ENCODE data around the gene CFAP299.
"Not testable (repeated sequence)": the region's sequence is repeated elsewhere in the genome, so short reads cannot be mapped to it uniquely, and the experiment has no call there.

Gene CFAP299

GRCh38 chr4:80393246-80393969 lies 57.9 kb downstream of the CFAP299 start:
- DNase-seq, result no peak

DNA sequence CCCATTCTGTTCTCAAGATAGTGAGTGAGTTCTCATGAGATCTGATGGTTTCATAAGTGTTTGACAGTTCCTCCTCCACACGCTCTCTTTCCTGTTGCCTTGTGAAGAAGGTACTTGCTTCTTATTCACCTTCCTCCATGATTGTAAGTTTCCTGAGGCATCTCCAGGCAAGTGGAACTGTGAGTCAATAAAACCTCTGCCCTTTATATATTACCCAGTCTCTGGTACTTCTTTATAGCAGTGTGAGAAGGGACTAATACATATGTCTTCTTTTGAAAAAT lies 58.4 kb downstream of the CFAP299 start:
- DNase-seq, result no peak

DNA sequence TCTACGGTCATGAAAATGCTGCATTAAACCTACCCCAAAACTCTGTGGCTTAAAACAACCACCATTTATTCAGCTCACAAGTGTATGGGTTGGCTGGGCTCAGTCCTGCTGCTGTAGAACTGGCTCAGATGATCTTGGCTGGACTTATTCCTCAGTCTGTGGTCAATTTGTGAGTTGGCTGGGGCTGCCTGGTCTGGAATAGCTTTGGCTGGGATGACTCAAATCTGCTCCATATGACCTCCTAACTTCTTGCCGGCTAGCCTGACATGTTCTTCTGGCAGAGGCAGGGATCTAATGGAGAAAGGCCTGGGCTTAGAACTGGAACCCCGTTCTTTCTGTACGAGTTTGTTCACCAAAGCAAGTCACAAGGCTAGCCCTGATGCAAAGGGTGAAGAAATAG lies 71.7 kb downstream of the CFAP299 start:
- no peak for DNase-seq

- DNase-seq, result no peak
Measured at GRCh38 chr4:80409809-80410208, 74.3 kb downstream of the CFAP299 start.

DNA sequence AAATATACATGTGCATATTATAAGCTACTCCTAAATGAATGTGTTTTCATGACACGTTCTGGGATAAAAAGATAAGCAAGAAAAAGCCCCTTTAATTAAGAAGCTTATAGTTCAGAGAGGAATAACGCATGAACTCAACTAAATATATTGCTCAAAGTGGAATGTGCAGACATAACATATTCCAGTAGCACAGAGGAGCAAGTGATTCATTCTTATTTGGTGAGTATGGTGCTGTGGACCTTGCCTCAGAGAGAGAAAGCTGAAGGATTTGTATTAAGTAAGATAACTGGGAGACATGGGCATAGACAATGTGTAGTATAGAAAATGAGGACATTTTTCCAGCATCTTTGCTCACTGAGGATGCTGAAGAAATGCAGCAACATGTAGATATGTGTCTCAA lies 76.8 kb downstream of the CFAP299 start:
- no peak for DNase-seq

GRCh38 chr4:80413086-80413485 lies 77.6 kb downstream of the CFAP299 start:
- DNase-seq, result no peak

- DNase-seq, result no peak
Measured at GRCh38 chr4:80417019-80417418, 81.5 kb downstream of the CFAP299 start.

DNA sequence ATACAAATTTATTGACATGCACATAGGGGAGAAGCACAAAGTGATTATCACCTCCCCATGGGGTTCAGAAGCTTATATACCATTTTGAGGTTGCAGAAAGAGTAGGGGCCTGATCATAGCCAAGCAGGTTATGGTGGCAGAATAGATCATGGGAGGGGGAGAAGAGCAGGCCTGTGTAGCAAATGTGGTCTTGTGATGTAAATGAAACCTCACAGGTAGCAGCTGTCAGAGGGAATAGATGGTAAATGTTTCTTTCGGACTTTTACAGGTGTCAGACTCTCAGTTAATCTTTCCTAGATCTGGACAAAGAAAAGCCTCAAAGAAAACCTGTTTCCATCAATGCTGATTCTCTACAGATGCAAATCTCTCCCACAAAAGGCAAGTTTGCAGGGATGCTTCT lies 84.4 kb downstream of the CFAP299 start:
- no peak for DNase-seq

DNA sequence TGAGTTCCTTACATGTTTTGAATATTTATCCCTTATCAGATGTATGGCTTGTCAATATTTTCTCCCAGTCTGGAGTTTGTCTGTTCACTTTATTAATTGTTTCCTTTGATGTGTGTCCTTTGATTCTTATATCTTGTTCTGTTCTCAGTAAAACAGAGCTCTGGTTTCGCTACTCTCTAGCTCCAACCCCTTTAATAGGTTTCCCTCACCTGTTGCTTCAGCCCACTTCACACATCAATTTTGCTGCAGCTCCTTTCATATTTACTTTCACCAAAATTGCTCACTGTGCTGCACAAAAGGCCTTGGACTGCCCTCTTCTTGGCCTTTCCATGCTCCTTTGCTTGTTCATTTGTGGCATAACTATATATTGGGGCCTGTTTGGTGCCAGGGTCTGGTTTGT lies 85.1 kb downstream of the CFAP299 start:
- no peak for DNase-seq

DNA sequence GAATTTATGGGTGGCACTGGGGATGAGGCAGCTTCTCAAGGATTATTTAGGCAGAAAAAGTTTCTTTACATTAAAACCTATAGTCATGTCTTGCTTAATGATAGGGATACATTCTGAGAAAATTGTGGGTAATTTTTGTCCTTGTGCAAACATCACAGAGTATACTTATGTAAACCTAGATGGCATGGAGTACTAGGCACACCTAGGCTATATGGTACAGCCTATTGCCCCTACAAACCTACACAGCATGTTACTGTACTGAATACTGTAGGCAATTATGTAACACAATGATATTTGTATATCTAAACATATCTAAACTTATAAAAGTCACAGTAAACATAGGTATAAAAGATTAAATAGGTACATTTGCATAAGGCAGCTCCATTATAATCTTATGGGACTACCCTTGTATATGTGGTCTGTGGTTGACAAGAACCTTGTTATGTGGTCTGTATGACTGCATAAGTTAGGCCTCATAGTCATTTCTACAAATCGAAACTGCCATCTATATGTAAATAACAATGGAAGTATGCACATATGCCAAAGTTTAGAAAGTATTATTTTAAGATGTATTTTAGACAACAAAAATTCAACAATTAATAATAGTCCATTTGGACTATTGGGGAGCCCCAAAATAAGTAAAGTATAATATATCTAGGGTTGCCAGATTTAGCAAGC lies 87.3 kb downstream of the CFAP299 start:
- DNase-seq, result no peak

DNA sequence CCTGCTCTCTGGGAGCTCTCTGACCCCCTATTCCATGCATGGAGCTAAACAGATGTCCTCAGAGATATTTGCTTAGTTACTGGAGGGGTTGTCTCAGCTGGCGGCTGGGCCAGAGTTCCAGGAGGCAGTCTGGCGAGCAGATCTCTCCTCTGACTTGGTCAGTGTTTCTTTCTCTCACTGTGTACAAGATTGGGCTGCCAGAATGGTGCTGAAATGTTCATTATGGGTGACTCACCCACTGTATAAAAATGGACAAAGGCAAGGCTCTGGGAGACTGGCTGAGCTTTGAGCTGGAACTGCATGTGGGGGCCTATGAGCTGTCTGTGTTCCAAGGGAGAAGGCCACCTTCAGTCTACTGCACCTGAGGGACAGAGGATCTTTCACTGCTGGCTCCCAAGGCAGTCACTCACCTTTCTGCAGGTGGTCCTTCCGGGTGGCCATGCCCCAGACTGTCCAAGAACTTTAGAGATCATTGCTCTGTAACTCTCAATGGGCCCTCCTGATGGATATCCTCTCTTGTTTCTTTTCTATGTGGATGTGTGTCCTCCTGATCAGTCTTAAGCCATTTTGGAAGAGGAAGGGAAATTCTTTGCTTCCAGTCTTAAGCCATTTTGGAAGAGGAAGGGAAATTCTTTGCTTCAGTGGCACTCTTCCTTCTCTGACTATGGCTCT lies 88.2 kb downstream of the CFAP299 start:
- DNase-seq, result no peak

DNA sequence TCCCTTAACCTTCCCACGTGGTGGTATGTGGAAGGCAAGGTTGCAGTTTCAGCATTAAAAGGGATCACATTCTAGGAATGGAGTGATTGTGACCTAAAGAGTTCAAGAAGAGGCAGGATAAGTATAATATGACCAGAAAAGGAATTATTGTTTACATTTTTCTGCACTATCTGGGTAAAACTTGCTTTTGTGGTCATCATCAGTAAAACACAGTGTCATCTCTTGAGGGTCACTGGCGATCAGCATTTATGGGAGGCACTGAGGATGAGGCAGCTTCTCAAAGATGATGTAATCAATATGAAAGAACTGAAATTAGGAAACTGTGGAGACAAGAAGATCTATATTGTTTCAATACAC lies 88.7 kb downstream of the CFAP299 start:
- no peak for DNase-seq

GRCh38 chr4:80425124-80426100 lies 89.9 kb downstream of the CFAP299 start:
- DNase-seq, result no peak

GRCh38 chr4:80431203-80431965 lies 95.9 kb downstream of the CFAP299 start:
- DNase-seq, result no peak

DNA sequence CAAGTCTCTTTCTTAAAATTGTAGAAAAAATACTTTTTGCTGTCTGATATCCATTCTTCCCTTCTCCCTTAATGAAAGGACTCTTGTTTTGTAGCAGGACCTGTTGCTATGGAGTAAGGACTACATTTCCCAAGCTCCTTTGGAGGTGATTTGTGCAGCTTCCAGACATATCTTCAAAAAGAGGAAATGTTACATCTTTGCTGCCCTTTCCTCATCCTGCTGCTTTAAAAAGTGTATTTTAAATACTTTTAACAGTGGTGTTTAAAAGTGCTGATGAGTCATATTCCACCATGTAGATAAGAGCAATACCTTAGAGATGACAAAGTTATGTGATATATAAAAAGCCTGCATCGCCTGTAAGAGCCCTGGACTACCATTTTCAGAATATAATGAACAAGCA lies 98.7 kb downstream of the CFAP299 start:
- no peak for DNase-seq

DNA sequence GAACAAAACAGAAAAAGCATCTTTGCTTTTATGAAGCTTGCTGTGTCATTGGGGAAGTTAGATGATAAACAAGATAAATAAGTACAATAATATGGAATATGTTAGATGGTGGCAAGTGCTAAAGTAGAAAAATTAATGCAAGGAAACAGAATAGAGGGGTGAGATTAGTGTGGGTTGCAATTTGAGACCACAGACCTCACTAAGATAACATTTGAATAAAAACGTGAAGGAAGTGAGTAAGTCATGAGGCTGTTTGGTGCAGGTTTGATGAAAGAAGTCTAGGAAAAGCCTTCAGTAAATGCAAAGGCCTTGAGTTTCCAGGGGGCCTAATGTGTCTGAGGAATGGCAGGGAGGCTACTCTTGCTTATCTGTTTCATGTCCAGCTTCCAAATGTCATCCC lies 102.5 kb downstream of the CFAP299 start:
- DNase-seq, result no peak

GRCh38 chr4:80439294-80440061 lies 103.9 kb downstream of the CFAP299 start:
- not testable (repeated sequence) for DNase-seq

DNA sequence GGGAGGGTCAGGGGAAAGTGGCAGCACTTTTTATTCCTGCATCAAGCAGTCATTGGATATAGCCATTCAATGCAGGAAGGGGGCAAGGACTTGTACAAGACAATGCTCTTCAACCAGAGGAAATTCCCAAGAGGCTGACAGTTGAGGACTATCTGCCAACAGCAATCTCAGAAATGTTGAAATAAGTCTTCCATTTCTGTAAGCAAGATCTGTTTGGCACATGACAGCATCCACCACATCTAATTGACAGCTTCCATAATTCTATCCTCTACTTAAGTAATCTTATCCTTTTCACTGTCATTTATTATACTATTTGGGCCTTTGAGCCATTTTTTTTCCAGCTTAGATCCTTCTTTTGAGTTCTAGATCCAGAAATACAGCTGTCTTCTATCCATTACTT lies 110.7 kb downstream of the CFAP299 start:
- no peak for DNase-seq

- DNase-seq, result no peak
Measured at GRCh38 chr4:80446664-80447063, 111.1 kb downstream of the CFAP299 start.

DNA sequence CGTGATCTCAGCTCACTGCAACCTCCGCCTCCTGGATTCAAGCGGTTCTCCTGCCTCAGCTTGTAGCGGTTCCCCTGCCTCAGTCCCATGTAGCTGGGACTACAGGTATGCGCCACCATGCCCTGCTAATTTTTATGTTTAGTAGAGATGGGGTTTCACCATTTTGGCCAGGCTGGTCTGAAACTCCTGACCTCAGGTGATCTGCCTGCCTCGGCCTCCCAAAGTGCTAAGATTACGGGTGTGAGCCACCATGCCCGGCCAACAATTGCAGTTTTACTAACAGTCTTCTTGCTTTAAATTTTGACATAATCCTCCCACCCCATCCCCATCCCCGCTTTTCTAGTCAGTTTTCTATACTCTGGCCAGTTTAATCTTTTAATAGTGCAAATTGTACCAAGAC lies 112.0 kb downstream of the CFAP299 start:
- no peak for DNase-seq

DNA sequence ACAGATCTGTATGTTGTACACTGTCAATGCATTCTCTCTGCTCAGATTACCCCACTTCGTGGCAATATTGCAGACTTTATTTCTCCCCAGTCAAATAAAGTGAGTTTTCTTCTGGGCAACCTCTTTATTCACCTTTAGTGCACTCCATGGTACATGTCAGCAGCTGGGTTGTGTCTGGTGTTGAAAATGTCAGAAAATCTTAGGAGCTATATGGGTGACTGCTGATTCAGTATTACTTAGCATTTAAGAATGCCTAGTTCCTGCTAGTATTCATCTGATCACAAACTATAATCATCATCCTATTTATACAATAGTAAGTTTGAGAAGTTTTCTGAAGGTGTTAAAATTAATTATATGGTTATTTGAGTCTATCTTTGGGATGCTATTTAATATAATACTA lies 112.5 kb downstream of the CFAP299 start:
- DNase-seq, result no peak

DNA sequence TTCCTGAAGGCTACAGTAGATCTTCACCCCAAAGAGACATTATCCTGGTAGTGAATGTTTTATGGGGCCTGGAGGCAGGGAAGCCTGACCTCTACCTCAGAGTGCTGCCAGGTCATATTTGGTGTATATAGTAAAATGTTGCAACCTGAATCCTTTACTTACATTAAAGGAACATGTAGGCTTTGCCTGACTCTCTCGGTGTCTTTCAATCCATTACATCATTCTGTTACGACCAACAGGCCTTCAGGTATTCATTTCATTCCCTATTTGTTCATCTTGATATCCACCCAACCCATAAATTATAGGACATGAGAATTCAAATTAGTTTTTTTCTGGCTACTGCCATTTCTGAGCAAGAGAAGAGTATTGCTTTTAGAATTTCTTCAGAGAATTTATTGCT lies 116.5 kb downstream of the CFAP299 start:
- DNase-seq, result no peak
